ENCODE data around the gene HSPA1L.

HSPA1L gene

GRCh38 chr6:31763619-31763940, 51.5 kb downstream of the HSPA1L start:
- no peaks in the 10 kb centered on the region for H3K79me2 ChIP-seq (ENCODE audit: insufficient read depth, low read length)
- no peak overlapping the region for H3K4me2 ChIP-seq (ENCODE audit: low read depth, low read length, poor library complexity, severe bottlenecking)
- no peaks in the 10 kb centered on the region for H3K27me3 ChIP-seq (ENCODE audit: low read length)
- no peaks in the 10 kb centered on the region for H3K9me2 ChIP-seq (replicated peaks; ENCODE audit: insufficient read depth, low read length)
- H4K20me1 ChIP-seq (ENCODE audit: low read depth, low read length): no peaks in the 10 kb centered on the region
- H2AFZ ChIP-seq (ENCODE audit: low read depth, low read length, severe bottlenecking): no peak overlapping the region
- H3K9me3 ChIP-seq (ENCODE audit: insufficient read depth, low read length): no peaks in the 10 kb centered on the region
- TF ChIP-seq CTCF (IDR thresholded peaks at IDR 0.05; ENCODE audit: insufficient read depth, low read length, poor library complexity, severe bottlenecking): no peak
- TF ChIP-seq EZH2phosphoT487 (conservative IDR thresholded peaks at IDR 0.05; ENCODE audit: low read length): no peak
- H3K36me3 ChIP-seq (ENCODE audit: low read length): peaks cover 8% of the 10 kb centered on the region; the same call in 1 of the 2 replicates
- peaks cover 8% of the 10 kb centered on the region for H3F3A ChIP-seq (ENCODE audit: insufficient read depth)
- no peak overlapping the region for H3K9ac ChIP-seq (ENCODE audit: low read length)
- H3K4me3 ChIP-seq (ENCODE audit: insufficient read depth, low read length, poor library complexity, severe bottlenecking): no peak overlapping the region
- no peak overlapping the region for H3K27ac ChIP-seq (ENCODE audit: low read depth, low read length)

GRCh38 chr6:31762878-31763618, 52.0 kb downstream of the HSPA1L start:
- H3K9ac ChIP-seq (ENCODE audit: low read length): no peak overlapping the region
- H3K4me3 ChIP-seq (ENCODE audit: insufficient read depth, low read length, poor library complexity, severe bottlenecking): no peak overlapping the region
- H3F3A ChIP-seq (ENCODE audit: insufficient read depth): peaks cover 8% of the 10 kb centered on the region
- H3K79me2 ChIP-seq (ENCODE audit: insufficient read depth, low read length): no peaks in the 10 kb centered on the region
- H3K27ac ChIP-seq (ENCODE audit: low read depth, low read length): no peak overlapping the region
- no peaks in the 10 kb centered on the region for H4K20me1 ChIP-seq (ENCODE audit: low read depth, low read length)
- no peak for TF ChIP-seq CTCF (IDR thresholded peaks at IDR 0.05; ENCODE audit: insufficient read depth, low read length, poor library complexity, severe bottlenecking)
- TF ChIP-seq EZH2phosphoT487 (conservative IDR thresholded peaks at IDR 0.05; ENCODE audit: low read length): no peak
- no peaks in the 10 kb centered on the region for H3K27me3 ChIP-seq (ENCODE audit: low read length)
- H3K36me3 ChIP-seq (ENCODE audit: low read length): peaks cover 8% of the 10 kb centered on the region; the same call in 1 of the 2 replicates
- no peaks in the 10 kb centered on the region for H3K9me3 ChIP-seq (ENCODE audit: insufficient read depth, low read length)
- no peak overlapping the region for H2AFZ ChIP-seq (ENCODE audit: low read depth, low read length, severe bottlenecking)
- H3K9me2 ChIP-seq (replicated peaks; ENCODE audit: insufficient read depth, low read length): no peaks in the 10 kb centered on the region
- H3K4me2 ChIP-seq (ENCODE audit: low read depth, low read length, poor library complexity, severe bottlenecking): no peak overlapping the region

DNA sequence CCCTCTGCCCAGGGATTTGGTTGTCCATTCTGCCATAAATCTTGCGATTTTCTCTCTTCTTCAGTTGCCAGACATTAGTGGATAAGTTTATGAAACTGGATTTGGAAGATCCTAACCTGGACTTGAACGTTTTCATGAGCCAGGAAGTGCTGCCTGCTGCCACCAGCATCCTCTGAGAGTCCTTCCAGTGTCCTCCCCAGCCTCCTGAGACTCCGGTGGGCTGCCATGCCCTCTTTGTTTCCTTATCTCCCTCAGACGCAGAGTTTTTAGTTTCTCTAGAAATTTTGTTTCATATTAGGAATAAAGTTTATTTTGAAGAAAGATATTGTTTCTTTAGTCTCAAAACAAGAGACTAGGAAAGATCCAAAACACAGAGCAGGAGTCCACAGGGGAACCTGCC, 52.7 kb downstream of the HSPA1L start, which contains the start of gene SAPCD1:
Gene SAPCD1 (plus strand): TSS at position 301 of the 400 bp plus-strand sequence. CDS start 399 bp downstream, outside the sequence.
- TF ChIP-seq CTCF (IDR thresholded peaks at IDR 0.05; ENCODE audit: insufficient read depth, low read length, poor library complexity, severe bottlenecking) (no peak), EZH2phosphoT487 (conservative IDR thresholded peaks at IDR 0.05; ENCODE audit: low read length) (no peak)
- Histone ChIP-seq H4K20me1 (ENCODE audit: low read depth, low read length) (no peaks in the 10 kb centered on the region), H3K79me2 (ENCODE audit: insufficient read depth, low read length) (no peaks in the 10 kb centered on the region), H2AFZ (ENCODE audit: low read depth, low read length, severe bottlenecking) (no peak within 1 kb of the TSS), H3K9me2 (replicated peaks; ENCODE audit: insufficient read depth, low read length) (no peaks in the 10 kb centered on the region), H3K27me3 (ENCODE audit: low read length) (no peaks in the 10 kb centered on the region), H3F3A (ENCODE audit: insufficient read depth) (peaks cover 8% of the 10 kb centered on the region), H3K36me3 (ENCODE audit: low read length) (peaks cover 8% of the 10 kb centered on the region; the same call in 1 of the 2 replicates), H3K27ac (ENCODE audit: low read depth, low read length) (no peak within 1 kb of the TSS), H3K4me3 (ENCODE audit: insufficient read depth, low read length, poor library complexity, severe bottlenecking) (no peak within 1 kb of the TSS), H3K9ac (ENCODE audit: low read length) (no peak within 1 kb of the TSS), H3K9me3 (ENCODE audit: insufficient read depth, low read length) (no peaks in the 10 kb centered on the region), H3K4me2 (ENCODE audit: low read depth, low read length, poor library complexity, severe bottlenecking) (no peak within 1 kb of the TSS)
